Loucy (cell line): ENCODE results near the gene EFTUD2.

Source experiments
- CTCF ChIP-seq: fragments of 200-600 bp; sonication (generic); conservative IDR thresholded peaks from 2 replicates; pipeline ENCODE4 v1.5.1; 2014; ENCODE audit warnings: mild to moderate bottlenecking, antibody characterized with exemption, low read length
- EZH2phosphoT487 ChIP-seq: fragments of 200-600 bp; IDR thresholded peaks from 2 replicates; pipeline ENCODE4 v1.6.1; 2018; ENCODE audit warnings: antibody characterized with exemption, mild to moderate bottlenecking, moderate library complexity, borderline replicate concordance

GRCh38 chr17:44881145-44881544, 18.1 kb downstream of the EFTUD2 start:
- TF ChIP-seq CTCF, result no peak
- no peak for TF ChIP-seq EZH2phosphoT487
